HG02759 (cell line): ENCODE results near the gene TOX2.

Experiments used
- ATAC-seq: cut with Tn5 transposase; IDR thresholded peaks from one replicate; pipeline ENCODE4 v1.9.1; 2021; ENCODE audit warnings: mild to moderate bottlenecking, moderate library complexity; ENCODE audit not compliant: unreplicated experiment

Gene TOX2

GRCh38 chr20:44052166-44052565 is 137.5 kb downstream of the TOX2 start:
- ATAC-seq, result no peak

GRCh38 chr20:44053046-44053445 is 138.4 kb downstream of the TOX2 start:
- ATAC-seq, result no peak

- no peak for ATAC-seq
Measured at GRCh38 chr20:44054118-44054517, 139.5 kb downstream of the TOX2 start.

GRCh38 chr20:44054849-44055248 is 140.2 kb downstream of the TOX2 start:
- no peak for ATAC-seq

- no peak for ATAC-seq
Measured at GRCh38 chr20:44056010-44056698, 141.5 kb downstream of the TOX2 start.

GRCh38 chr20:44057698-44058675 is 143.3 kb downstream of the TOX2 start:
- no peak for ATAC-seq

GRCh38 chr20:44064501-44065400 is 150.1 kb downstream of the TOX2 start:
- no peak for ATAC-seq

GRCh38 chr20:44065401-44066340 is 151.0 kb downstream of the TOX2 start:
- no peak for ATAC-seq

GRCh38 chr20:44066645-44067606 is 152.3 kb downstream of the TOX2 start:
- no peak for ATAC-seq

- ATAC-seq, result no peak
Measured at GRCh38 chr20:44067650-44068081, 153.0 kb downstream of the TOX2 start.

- ATAC-seq, result no peak
Measured at GRCh38 chr20:44068316-44069201, 153.9 kb downstream of the TOX2 start.

GRCh38 chr20:44069203-44070011 is 154.8 kb downstream of the TOX2 start:
- ATAC-seq, result peak; percentile 64

- ATAC-seq, result no peak
Measured at GRCh38 chr20:44070139-44070900, 155.7 kb downstream of the TOX2 start.

GRCh38 chr20:44071057-44071456 is 156.4 kb downstream of the TOX2 start:
- no peak for ATAC-seq

GRCh38 chr20:44071526-44072111 is 157.0 kb downstream of the TOX2 start:
- ATAC-seq, result no peak

- ATAC-seq, result peak; percentile 46
Measured at GRCh38 chr20:44072384-44072783, 157.7 kb downstream of the TOX2 start.
